ENCODE results near the gene SEMG2.

The SEMG2 gene

DNA sequence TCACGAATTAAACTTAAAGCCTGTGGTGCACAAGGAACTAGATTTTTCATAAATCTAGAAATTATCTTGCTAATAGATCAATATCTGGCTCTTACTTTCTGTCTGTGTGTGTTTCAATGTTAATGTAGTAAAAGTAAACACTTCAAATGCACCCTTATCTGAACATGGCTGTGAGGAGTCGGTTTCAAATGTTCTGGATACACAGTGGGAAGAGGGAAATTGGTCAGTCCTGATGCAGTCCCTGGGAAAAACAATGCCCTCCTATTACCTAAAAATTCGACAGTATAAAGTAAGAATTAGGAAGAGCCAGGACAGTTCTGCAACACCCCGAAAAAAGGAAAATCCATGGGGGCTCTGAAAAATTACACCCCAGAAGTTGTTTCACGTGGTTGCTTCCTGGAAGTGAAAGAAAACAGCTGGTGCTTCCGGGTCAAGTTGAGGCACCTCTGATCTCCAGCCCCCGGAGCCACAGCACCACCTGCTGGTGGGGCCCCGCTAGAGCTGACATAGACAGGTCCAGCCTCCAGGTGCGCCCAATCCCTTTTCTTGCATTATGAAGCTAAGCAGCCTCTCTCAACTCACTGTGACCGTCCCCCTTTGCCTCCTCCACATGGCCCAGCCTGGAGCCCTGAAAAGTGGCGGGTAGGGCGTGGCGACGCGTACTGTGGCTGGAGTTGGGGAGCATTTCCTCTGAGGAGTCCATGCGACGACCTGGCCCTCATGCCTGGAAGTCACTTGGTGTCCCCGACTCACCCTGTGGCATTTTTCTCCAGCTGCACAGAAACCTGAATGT, 8.3 kb downstream of the SEMG2 start:
- DNase-seq (ENCODE audit: low read depth in 2 of 2): no peak

DNA sequence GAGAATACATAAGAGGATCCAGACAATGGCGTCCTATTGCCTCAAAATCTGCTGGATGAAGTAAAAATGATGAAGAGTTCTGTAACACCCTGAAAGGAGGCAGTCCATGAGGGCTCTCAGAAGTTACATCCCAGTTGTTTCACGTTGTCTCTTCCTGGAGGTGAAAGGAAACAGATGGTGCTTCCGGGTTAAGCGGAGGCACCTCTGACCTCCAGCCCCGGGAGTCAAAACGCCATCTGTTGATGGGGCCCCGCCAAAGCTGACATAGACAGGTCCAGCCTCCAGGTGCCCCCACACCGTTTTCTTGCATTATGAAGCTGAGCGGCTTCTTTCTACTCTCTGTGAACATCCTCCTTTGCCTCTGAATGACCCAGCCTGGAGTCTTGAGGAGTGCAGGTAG, 9.5 kb downstream of the SEMG2 start:
- no peak for DNase-seq (ENCODE audit: low read depth in 2 of 2)

DNA sequence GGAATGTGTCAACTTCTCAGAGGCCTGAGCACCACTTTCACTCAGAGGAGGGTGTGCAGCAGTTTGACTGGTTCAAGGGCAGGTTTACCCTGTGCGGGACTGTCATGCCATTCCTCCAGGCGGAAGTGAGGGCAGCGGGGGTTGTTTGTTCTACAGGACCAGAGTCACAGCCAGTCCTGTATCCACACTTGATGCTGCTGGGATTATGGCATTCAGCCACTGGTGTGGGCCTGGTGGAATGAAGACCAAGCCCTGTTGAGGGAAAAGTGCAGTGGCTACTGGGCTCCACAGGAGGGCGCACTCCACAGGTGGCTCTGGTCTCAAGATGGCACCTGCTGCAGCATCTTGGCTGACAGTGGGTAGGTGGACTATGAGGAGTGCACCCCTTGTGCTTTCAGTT, 14.8 kb downstream of the SEMG2 start:
- DNase-seq (ENCODE audit: low read depth in 2 of 2): no peak

DNA sequence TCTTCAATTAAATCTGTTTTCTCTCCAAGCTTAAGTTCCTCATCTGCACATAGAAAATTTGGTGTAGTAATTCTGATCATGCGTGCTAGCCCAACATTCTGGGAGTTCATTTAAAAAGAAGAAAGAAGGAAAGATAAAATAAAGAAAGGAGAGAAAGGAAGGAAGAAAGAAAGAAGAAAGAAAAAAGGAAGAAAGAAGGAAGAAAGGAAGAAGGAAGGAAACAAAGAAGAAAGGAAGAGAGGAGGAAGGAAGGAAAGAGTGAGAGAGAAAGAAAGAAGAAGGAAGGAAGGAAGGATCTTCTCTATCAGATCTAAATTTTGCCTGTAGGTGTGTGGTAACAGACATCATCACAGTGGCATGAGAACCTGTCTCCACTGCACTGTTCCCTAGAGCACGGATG, 17.0 kb downstream of the SEMG2 start:
- DNase-seq (ENCODE audit: low read depth in 2 of 2): no peak

DNA sequence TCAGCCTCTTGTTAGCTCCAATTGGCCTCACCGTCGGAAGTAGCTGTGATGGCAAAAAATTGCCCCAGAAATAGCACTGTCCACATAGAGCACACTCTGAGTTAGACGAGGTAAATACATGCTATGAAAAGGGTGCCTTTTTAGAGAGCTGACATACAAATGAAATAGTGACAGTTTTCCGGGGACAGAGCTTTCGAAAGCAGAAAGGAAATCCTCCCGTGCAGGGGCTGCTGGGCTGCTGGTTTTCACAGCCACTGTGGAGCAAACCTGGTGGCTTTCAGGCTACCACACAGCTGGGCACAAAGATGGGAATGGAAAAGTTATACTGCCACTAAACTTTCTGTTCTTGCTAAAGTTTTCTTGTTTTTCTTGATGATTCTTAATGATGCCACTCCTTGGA, 24.9 kb downstream of the SEMG2 start:
- no peak for DNase-seq (ENCODE audit: low read depth in 2 of 2)

DNA sequence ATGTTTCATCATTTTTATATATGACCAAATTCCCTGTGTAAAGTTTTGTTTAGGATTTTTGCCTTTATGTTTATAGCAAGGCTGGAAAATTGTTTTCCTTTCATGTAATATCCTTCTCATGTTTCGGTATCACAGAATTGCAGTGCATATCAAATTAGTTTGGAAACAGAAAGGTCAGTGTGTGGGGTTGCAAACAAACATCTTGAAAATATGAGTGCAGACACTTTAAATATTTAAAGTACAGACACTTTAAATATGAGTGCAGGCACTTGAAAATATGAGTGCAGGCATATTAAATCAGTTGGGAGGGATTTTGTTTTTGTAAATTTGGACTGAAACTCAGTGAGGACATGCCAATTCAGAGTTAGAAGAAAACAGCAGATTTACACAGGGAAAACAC, 26.7 kb downstream of the SEMG2 start:
- DNase-seq (ENCODE audit: low read depth in 2 of 2): no peak

DNA sequence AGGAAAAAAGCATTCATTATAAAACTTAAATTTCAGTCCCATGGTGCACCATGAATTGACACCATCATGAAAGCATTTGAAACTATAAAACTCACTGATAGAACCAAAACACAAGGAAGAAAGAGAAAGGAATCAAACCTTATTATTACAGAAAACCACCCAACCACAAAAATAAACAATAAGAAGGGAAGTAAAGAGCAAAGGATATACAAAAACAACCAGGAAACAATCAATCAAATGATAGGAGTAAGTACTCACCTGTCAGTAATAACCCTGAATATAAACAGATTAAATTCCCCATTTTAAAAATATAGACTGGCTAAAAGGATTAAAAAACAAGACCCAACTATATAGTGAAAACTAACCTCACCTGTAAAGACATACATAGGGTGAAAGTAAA, 27.4 kb downstream of the SEMG2 start:
- no peak for DNase-seq (ENCODE audit: low read depth in 2 of 2)

DNA sequence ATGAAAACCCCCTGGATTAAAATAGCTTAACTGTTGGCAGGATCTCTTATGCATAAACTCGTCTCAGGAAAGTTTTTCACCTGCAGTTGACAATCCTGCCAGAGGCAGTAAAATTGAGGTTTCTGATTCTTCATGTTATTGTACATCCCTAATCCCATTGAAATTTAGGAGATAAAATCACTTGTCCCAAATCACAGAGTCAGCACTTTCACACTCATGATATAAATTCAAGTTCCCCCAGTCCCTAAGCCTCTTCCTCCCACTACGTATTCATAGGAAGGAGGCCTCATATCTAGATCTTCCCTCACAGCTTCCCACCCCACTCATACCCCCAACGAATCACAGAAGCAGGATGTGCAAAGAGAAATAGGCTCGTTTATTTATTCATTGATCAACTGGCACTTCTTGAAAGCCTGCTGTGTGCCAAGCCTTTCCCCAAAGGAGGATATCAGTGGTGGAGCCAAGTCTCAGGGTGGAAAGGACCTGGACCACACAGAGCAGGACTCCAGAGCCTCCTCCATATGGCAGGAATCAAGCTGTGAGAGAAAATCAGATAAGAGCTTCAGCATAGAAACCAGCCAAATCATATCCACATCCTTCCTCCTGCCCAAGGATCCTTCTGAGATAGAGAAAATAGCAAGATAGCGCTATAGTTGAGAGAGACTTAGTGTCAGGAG, 30.8 kb downstream of the SEMG2 start:
- no peak for DNase-seq (ENCODE audit: low read depth in 2 of 2)

DNA sequence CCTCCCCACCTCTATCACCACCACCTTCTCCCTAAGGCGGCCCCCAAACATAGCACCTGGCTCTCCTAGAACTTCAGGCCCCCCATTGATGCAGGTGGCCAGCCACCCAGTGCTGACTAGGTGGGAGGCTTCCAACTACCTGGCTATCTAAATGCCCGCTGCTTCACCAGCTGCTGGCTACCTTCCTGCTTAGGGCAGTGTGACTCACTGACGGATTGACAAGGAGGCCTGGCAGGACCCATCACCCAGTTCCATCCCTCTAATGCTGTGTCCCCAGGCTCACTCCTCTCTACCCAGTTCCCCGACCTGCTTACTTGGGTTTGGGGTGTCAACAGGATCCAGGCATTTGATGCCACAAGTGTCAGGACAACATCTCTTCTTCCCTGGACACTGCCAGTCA, 32.1 kb downstream of the SEMG2 start:
- no peak for DNase-seq (ENCODE audit: low read depth in 2 of 2)

DNA sequence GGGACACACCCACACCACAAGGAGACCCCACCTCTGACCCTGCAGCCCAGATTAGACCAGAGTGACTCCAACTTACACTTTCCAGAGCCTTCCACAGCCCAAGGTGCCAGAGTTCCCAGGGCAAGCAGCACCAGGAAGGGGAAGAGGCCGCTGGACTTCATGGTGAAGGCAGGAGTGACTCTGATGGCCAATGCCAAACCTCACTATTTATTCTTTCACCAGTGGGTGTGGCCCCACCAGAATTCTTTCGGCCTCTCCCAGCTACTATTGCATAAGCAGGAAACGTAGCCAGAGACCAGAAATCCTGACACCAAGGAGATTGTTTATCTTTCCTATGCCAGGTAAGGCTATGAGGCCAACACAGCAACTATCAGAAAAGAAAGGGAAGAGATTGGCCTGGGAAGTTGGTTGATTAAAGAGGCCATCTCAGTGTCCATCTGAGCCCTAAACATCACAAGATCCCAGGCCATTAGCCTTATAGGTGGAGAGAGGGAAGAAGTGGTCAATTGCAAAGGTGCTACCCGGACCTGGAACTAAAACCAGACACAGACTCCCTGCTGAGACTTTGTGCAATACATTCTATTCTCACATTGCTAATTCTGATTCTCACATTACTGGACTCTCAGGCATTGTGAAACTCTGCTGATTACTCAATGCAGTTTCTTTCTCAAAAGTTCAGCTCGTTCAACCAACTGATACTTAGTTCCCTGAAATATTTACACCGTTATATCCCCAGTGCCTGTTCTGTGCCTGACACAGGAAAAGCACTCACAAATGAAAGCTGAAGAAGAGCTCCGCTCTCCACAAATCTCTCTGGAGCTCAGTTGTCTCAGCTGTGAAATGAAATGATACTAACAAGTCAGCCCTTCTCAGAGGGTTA, 33.5 kb downstream of the SEMG2 start, which contains the start of gene SLPI:
Gene SLPI (minus strand): TSS at position 182 of the 880 bp plus-strand sequence. CDS start 21 bp downstream, at position 161.
- no peak for DNase-seq (ENCODE audit: low read depth in 2 of 2)

DNA sequence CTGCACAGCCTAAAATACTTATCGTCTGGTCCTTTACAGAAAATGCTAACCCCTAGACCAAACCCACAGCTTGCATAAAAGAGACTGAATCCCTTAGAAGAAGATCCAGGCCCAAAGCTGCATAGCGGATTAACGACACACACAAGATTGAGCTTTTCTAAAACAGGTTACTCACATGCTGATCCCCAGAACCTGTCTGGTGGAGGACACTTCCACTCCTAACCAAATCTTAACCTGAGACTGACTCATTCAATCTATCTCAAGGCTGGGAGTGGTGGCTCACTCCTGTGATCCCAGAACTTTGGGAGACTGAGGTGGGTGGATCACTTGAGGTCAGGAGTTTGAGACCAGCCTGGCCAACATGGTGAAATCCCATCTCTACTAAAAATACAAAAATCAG, 36.0 kb downstream of the SEMG2 start:
- no peak for DNase-seq (ENCODE audit: low read depth in 2 of 2)

DNA sequence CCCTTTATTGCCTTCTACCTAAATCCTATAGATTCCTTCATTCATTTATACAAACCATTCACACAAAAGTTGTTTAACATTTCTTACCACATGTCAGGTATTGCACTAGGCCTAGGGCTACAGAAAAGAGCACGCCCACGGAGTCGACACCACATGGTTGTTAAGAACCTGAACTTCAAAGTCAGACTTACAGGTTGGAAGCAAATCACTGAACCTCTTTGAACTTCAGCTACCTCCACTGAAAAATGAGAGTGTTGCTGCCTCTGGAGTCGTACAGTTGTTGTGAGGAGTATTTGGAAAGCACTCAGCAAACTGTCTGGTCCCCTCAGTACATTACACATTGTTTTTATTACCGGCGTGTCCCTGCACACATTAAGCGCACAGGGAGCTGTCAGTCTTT, 36.5 kb downstream of the SEMG2 start:
- DNase-seq (ENCODE audit: low read depth in 2 of 2): no peak

DNA sequence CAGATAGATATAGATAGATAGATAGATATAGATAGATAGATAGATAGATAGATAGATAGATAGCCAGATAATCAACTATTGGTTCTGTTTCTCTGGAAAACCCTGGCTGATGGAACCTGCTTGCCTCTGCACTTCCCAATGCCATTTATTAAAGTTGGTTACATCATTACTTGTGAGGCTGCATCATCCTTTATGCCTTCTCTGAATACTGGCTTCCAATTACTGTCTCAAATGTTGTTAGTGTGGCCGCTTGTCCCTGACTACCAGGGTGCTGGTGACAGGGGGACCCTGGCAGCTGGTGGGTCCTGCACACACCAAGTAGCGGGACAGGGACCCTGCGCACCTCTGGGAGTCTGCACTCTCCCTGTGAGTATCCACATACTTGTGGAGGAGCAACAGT, 37.1 kb downstream of the SEMG2 start:
- DNase-seq (ENCODE audit: low read depth in 2 of 2): no peak

DNA sequence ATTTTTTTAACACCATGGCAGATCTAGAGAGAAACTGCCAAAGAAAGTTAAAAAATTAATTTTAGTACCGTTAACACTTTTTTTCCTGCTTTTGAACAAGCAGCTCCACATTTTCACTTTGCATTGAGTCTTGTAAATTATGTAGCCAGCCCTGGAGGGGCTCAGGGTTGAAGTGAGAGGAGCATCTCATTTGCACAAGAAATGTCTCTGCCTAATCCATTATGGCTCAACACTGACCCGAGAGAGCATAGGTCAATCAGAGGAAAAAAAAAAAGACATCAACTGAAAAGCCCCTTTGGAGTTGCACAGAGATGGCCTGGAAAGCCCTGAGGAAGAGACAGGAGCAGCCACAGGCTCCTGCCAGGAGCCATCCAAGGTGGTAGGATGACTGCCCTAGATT, 37.5 kb downstream of the SEMG2 start:
- DNase-seq (ENCODE audit: low read depth in 2 of 2): no peak

DNA sequence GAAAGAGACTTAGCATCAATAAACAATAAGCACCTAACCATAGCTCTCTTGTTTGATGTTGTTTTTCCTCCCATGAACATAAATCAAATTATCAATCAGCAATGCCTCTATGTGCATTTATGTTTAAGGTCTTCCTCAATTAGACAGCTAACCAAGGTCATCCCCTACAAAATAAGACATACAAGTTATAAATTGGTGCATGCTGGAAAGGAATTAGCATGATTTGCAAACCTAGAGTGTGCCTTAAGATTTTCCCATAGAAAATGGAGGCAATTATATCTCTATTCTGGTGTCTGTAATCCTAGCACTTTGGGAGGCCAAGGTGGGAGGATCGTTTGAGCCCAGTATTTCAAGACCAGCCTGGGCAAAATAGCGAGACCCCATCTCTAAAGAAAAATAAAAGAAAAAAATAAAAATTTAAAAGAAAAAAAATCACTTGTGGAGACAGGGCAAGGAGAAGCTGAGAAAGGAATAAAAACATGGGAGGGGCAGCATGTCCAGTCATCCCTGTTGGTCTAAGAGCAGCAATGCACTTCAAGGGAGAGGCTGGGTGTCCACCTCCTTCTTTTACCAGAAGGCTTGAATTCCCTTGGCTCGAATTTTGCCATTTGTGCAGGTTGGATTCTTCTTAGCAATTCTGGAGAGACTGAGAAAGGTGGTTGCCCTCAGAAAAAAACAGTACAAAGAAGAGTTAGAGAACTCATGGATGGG, 42.5 kb downstream of the SEMG2 start:
- no peak for DNase-seq (ENCODE audit: low read depth in 2 of 2)

DNA sequence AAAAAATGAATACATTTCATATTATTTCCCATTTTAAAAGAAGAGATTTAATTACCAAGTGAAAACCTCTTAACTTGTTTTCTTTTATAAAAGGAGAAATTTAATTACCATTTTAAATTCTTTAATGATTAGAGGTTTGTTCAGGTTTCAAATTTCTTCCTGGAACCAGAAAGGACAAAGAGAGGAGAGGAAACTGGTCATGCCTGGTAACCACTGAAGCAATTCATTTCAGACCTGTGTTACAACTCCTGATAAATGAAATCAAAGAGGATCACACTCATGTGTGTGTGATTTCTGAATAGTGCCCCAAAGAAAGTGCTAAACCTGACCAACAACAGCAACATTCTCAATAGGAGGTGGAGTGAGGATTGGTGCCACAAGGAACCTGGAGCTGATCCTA, 45.8 kb downstream of the SEMG2 start:
- DNase-seq (ENCODE audit: low read depth in 2 of 2): no peak

DNA sequence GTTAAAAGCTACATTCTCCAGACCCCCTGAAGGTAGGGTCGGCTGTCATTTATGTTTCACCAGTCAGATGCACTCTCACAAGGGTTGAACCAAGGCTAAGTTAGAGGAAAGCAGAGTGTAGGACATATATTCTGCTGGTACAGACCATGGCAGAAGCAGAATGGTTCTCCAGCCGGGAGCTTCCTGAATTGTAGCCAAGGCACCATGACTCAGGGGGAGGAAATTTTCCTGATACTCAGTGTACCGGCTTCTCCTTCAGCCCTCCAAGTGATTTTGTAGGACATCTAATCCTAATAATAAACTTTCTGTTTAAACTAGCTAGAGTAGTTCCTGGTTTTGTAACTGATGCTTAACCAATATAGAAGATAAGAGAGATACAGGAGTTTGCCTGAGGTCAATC, 47.4 kb downstream of the SEMG2 start:
- DNase-seq (ENCODE audit: low read depth in 2 of 2): no peak

DNA sequence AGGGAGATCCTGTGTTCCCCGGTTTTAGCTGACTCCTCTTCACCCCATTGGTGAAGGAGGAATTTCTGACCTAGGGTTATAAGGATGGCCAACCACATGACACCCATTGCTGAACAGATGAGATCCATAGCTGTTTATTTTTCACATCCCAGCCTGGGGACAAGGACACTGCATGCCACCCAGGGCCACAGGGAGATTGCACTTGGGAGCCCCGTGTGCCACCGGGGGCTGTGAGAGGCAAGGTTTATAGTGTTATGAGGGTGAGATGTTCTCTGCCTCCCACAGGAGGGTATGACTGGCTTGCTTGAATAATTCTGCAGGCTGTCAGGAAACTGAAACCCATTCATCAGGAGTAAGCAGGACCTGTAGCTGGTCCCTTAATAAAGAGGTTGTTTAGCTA, 47.9 kb downstream of the SEMG2 start:
- no peak for DNase-seq (ENCODE audit: low read depth in 2 of 2)

DNA sequence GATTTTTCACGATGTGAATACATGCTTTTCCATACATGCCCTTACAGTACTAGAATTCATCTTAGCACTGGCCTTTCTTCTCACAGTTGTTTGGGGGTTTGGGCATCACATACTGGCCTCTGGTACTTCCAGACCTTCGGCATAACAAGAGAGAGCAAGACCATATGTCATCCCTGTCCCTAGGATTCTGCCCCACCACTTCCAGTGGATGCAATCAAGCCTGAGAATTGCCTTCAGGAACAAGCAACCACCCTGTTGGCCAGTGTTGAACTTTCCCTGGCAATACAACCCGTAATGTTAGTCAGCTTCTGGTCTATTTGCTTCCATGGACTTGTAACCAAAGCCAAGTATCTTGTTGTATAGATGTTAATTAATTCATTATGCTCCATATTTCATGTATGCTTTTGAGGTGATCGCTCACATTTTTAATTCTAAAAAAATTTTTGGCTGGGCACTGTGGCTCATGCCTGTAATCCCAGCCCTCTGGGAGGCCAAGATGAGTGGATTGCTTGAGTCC, 48.6 kb downstream of the SEMG2 start:
- DNase-seq (ENCODE audit: low read depth in 2 of 2): no peak

Measured in stimulated activated CD8-positive, alpha-beta memory T cell treated with anti-CD3 and anti-CD28 coated beads, Interleukin-15, amount 100 ng/mL, for 4 hours (primary cell).